GM20000 (cell line): ENCODE results near the gene FNDC4.

Experiments used
- DNase-seq: peaks from one replicate; pipeline ENCODE4 v3.0.0; 2012; ENCODE audit warnings: low spot score
- TF ChIP-seq, protein P1 (sequence below): IDR thresholded peaks from 2 replicates; pipeline ENCODE4 v1.5.1; 2012; ENCODE audit warnings: mild to moderate bottlenecking, control low read depth; ENCODE audit errors: extremely low read depth, missing control alignments

Gene FNDC4

GRCh38 chr2:27501042-27501441 is 6.0 kb upstream of the FNDC4 start:
- TF ChIP-seq, protein P1, sequence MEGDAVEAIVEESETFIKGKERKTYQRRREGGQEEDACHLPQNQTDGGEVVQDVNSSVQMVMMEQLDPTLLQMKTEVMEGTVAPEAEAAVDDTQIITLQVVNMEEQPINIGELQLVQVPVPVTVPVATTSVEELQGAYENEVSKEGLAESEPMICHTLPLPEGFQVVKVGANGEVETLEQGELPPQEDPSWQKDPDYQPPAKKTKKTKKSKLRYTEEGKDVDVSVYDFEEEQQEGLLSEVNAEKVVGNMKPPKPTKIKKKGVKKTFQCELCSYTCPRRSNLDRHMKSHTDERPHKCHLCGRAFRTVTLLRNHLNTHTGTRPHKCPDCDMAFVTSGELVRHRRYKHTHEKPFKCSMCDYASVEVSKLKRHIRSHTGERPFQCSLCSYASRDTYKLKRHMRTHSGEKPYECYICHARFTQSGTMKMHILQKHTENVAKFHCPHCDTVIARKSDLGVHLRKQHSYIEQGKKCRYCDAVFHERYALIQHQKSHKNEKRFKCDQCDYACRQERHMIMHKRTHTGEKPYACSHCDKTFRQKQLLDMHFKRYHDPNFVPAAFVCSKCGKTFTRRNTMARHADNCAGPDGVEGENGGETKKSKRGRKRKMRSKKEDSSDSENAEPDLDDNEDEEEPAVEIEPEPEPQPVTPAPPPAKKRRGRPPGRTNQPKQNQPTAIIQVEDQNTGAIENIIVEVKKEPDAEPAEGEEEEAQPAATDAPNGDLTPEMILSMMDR: no peak
- DNase-seq: no peak

GRCh38 chr2:27498975-27499374 is 4.0 kb upstream of the FNDC4 start:
- TF ChIP-seq, protein P1: no peak
- no peak for DNase-seq

- TF ChIP-seq, protein P1: no peak
Measured at GRCh38 chr2:27497288-27497627, 2.3 kb upstream of the FNDC4 start.

DNA sequence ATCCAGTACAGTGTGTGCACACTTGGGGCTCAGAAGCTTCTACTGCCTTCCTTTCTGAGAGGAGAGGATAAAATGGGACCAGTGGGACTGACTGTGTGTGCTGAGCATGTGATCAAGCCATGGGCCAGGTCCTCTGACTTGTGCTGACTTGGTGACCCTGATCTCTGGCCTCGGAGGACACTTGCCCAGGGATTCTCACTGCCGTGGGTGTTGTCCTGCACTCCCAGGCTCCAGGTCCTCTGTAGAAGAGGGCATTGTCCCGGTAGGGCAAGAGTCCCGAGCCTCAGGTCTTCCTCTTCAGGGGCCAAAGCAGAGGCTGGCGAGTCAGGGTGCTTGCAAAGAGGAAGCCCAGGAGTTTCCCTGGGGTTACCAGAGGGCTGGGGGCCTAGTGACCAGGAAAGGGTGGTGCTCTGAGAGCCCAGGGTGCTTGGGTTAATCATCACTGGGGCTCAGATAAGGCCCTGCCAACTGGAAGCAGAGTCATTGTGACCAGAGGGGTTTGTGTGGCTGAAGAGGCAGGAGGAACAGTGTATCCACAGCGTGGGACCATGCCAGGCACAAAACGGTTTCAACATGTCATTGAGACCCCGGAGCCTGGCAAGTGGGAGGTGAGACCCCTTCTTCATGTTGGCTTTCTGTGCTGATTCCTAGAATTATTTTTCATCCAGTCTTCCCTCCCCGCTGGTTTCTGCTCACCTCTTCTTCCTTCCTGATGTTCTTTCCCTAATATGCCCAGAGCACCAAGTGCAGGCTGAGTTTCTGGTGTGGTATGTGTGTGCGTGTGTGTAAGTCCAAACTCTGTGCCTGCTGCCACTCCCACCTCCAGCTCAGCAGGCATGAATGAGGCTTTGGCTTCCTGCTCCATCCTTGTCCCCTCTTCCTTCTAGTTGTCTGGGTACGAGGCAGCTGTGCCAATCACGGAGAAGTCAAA is 1.6 kb upstream of the FNDC4 start, which contains the start of gene GCKR:
TSS of gene GCKR (plus strand) at position 483 of the 931 bp plus-strand sequence. CDS start at position 549, 66 bp downstream.
- DNase-seq: no peak
- TF ChIP-seq, protein P1: no peak

More at GRCh38 chr2:27497288-27497627, 2.3 kb upstream of the FNDC4 start:
- no peak for DNase-seq

DNA sequence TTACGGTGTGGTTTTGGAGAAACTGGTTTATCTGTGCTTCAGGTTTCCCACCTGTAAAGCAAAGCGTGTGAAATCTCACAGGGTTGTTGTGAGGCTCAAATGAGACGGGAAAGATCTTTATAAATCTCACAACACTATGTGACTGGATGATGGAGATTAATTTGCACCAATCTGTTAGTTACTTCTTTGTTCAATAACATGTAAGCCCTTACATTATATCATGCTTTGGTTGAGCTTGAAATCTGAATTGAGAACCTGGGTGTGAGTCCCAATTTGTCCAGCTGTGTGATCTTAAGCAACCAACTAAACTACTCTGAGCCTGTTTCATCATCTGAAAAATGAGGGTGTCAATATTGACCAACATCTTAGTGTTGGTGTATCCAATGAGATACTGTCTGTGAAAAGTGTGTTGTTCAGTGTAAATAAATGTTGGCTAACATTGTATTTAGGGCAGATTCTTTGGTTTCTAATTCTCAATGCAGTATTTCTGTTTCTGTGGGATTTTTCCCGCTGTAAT is 898 bp upstream of the FNDC4 start:
- DNase-seq: no peak
- TF ChIP-seq, protein P1: no peak

- TF ChIP-seq, protein P1: no peak
- DNase-seq: no peak
Measured at GRCh38 chr2:27494284-27494943, 586 bp downstream of the FNDC4 start.

GRCh38 chr2:27493948-27494283 is 1.1 kb downstream of the FNDC4 start:
- TF ChIP-seq, protein P1: no peak
- DNase-seq: no peak
